Trophoblast cell (in vitro differentiated cells and primary cell): ENCODE results near the gene UTS2.

Experiments
- DNase-seq, 2 donors: peaks; one replicate each; pipeline ENCODE4 v3.0.0-alpha.2; 2016
- H2AFZ ChIP-seq: 2 replicates; pipeline ENCODE4 v1.6.1; 2013; ENCODE audit warnings: low read length, moderate library complexity, mild to moderate bottlenecking; ENCODE audit not compliant: insufficient read depth, poor library complexity
- H2AK5ac ChIP-seq: 2 replicates; pipeline ENCODE4 v1.6.1; 2013; ENCODE audit warnings: mild to moderate bottlenecking, low read length
- H2BK120ac ChIP-seq: 2 replicates; pipeline ENCODE4 v1.6.1; 2013; ENCODE audit warnings: low read length, mild to moderate bottlenecking, moderate library complexity; ENCODE audit not compliant: insufficient read depth, poor library complexity
- H2BK12ac ChIP-seq: 2 replicates; pipeline ENCODE4 v1.6.1; 2013; ENCODE audit warnings: mild to moderate bottlenecking, low read length, moderate library complexity
- H2BK5ac ChIP-seq: 2 replicates; pipeline ENCODE4 v1.6.1; 2013; ENCODE audit warnings: low read length, low read depth, moderate library complexity, mild to moderate bottlenecking; ENCODE audit not compliant: poor library complexity
- H3K14ac ChIP-seq: 2 replicates; pipeline ENCODE4 v1.6.1; 2013; ENCODE audit warnings: mild to moderate bottlenecking, low read length
- H3K18ac ChIP-seq: 2 replicates; pipeline ENCODE4 v1.6.1; 2013; ENCODE audit warnings: mild to moderate bottlenecking, low read length
- H3K23ac ChIP-seq: 2 replicates; pipeline ENCODE4 v1.6.1; 2013; ENCODE audit warnings: low read length
- H3K27ac ChIP-seq: 2 replicates; pipeline ENCODE4 v1.5.1; 2013; ENCODE audit warnings: low read depth, mild to moderate bottlenecking, inconsistent platforms, low read length, moderate library complexity
- H3K27me3 ChIP-seq: 2 replicates; pipeline ENCODE4 v1.6.1; 2013; ENCODE audit warnings: inconsistent platforms, mild to moderate bottlenecking, low read length, moderate library complexity; ENCODE audit not compliant: insufficient read depth
- H3K36me3 ChIP-seq, 2 experiments: 1 replicate in 1 of 2; 2 replicates in 1 of 2; pipeline ENCODE4 v1.6.1; 2013; ENCODE audit warnings: low read length in 2 of 2, mild to moderate bottlenecking in 2 of 2, moderate library complexity in 1 of 2; ENCODE audit not compliant: insufficient read depth in 2 of 2, control insufficient read depth in 1 of 2
- H3K4ac ChIP-seq: 2 replicates; pipeline ENCODE4 v1.6.1; 2013; ENCODE audit warnings: low read depth, mild to moderate bottlenecking, low read length, moderate library complexity
- H3K4me1 ChIP-seq, 2 experiments: 1 replicate in 1 of 2; 2 replicates in 1 of 2; pipeline ENCODE4 v1.6.1; 2013; ENCODE audit warnings: low read length in 2 of 2, mild to moderate bottlenecking in 2 of 2, moderate library complexity in 1 of 2; ENCODE audit not compliant: insufficient read depth in 2 of 2, control insufficient read depth in 1 of 2
- H3K4me2 ChIP-seq: 2 replicates; pipeline ENCODE4 v1.6.1; 2013; ENCODE audit warnings: inconsistent platforms, mild to moderate bottlenecking, low read length, moderate library complexity
- H3K4me3 ChIP-seq: 2 replicates; pipeline ENCODE4 v1.5.1; 2013; ENCODE audit warnings: mild to moderate bottlenecking, low read depth, low read length, inconsistent platforms
- H3K79me1 ChIP-seq: one replicate; pipeline ENCODE4 v1.6.1; 2013; ENCODE audit warnings: low read length
- H3K79me2 ChIP-seq: 2 replicates; pipeline ENCODE4 v1.6.1; 2013; ENCODE audit warnings: low read length, mild to moderate bottlenecking; ENCODE audit not compliant: control insufficient read depth, insufficient read depth, poor library complexity
- H3K9ac ChIP-seq: 2 replicates; pipeline ENCODE4 v1.6.1; 2013; ENCODE audit warnings: mild to moderate bottlenecking, low read length
- H3K9me3 ChIP-seq: 2 replicates; pipeline ENCODE4 v1.6.1; 2013; ENCODE audit warnings: low read depth, mild to moderate bottlenecking, control low read depth, inconsistent platforms, low read length; ENCODE audit not compliant: insufficient read depth
- H4K12ac ChIP-seq: 2 replicates; pipeline ENCODE4 v1.6.1; 2013; ENCODE audit warnings: low read depth, mild to moderate bottlenecking, low read length, moderate library complexity
- H4K8ac ChIP-seq: 2 replicates; pipeline ENCODE4 v1.6.1; 2013; ENCODE audit warnings: low read depth, mild to moderate bottlenecking, low read length, moderate library complexity
- H4K91ac ChIP-seq: one replicate; pipeline ENCODE4 v1.6.1; 2013; ENCODE audit warnings: low read depth, mild to moderate bottlenecking, low read length, moderate library complexity
- WGBS: extraction: QIAGEN DNeasy Blood & Tissue Kit; methylation state at CpG from one replicate; pipeline ENCODE4 v1.1.7; 2013; ENCODE audit warnings: missing lambda C conversion rate; ENCODE audit not compliant: insufficient read length, insufficient coverage; ENCODE audit errors: extremely low coverage; 5-methylcytosine and 5-hydroxymethylcytosine counted together

UTS2 gene

DNA sequence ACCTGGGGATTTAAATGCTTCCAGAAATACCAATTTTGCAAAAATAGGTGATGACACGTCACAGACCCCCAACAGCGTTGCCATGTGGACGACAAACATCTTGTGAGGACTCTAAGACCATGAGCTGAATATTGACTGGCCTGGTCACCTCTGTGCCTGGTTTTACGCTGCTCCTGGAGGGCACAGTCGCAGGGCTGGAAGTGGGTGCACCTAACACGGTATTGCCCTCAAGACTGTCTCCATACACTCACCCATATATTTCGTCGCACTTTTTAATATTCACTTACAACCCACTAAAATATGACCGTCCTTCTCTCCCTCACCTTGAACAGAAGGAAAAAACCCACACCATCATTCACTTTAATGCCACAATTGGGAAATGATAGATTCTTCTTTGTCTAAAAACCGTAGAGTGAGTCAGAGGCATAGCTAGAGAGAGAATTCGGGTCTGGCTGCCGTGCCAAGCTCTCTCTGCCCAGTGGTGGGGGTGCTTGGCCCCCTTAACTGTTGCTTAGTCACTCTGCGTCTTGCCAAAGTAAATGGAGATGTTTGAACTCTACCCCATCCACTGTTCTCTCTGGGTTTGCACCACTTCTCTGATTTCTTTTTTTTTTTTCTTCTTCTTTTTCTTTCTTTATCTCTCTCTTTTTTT is 40.8 kb upstream of the UTS2 start:
- Histone ChIP-seq H3K27ac (no peak overlapping the region), H3K4me2 (no peak overlapping the region), H3K4me1 (no peaks in the 10 kb centered on the region), H3K79me2 (no peaks in the 10 kb centered on the region), H4K12ac (no peak overlapping the region), H3K4me3 (no peak overlapping the region), H3K36me3 (no peaks in the 10 kb centered on the region), H2AK5ac (no peak overlapping the region), H2BK12ac (no peak overlapping the region), H3K27me3 (no peaks in the 10 kb centered on the region), H3K9me3 (peaks cover 2% of the 10 kb centered on the region), H3K18ac (no peak overlapping the region), H3K4ac (no peak overlapping the region), H3K23ac (no peak overlapping the region), H3K79me1 (no peaks in the 10 kb centered on the region), H3K14ac (no peak overlapping the region), H2AFZ (no peak overlapping the region), H2BK5ac (no peak overlapping the region), H3K9ac (no peak overlapping the region), H4K91ac (no peak overlapping the region), H2BK120ac (no peak overlapping the region), H4K8ac (no peak overlapping the region)
- DNase-seq: no peak
- 100% methylated on average over 3 of the region's 13 CpGs for WGBS

- no peak overlapping the region for H3K9ac ChIP-seq
- H2AFZ ChIP-seq: no peak overlapping the region
- no peak overlapping the region for H3K4me2 ChIP-seq
- H2BK120ac ChIP-seq: no peak overlapping the region
- H3K9me3 ChIP-seq: peaks cover 2% of the 10 kb centered on the region
- H3K36me3 ChIP-seq: no peaks in the 10 kb centered on the region
- H3K23ac ChIP-seq: no peak overlapping the region
- no CpG with 5 or more reads among the region's 9 CpGs for WGBS
- H2BK12ac ChIP-seq: no peak overlapping the region
- no peaks in the 10 kb centered on the region for H3K79me1 ChIP-seq
- H3K4me1 ChIP-seq: no peaks in the 10 kb centered on the region
- H2AK5ac ChIP-seq: no peak overlapping the region
- no peak overlapping the region for H3K14ac ChIP-seq
- no peaks in the 10 kb centered on the region for H3K27me3 ChIP-seq
- no peak for DNase-seq
- no peak overlapping the region for H2BK5ac ChIP-seq
- H4K91ac ChIP-seq: no peak overlapping the region
- H3K79me2 ChIP-seq: no peaks in the 10 kb centered on the region
- no peak overlapping the region for H4K12ac ChIP-seq
- H3K4me3 ChIP-seq: no peak overlapping the region
- H3K27ac ChIP-seq: no peak overlapping the region
- no peak overlapping the region for H4K8ac ChIP-seq
- no peak overlapping the region for H3K4ac ChIP-seq
- no peak overlapping the region for H3K18ac ChIP-seq
These were observed 38.9 kb upstream of the UTS2 start for GRCh38 chr1:7891804-7892203.

DNA sequence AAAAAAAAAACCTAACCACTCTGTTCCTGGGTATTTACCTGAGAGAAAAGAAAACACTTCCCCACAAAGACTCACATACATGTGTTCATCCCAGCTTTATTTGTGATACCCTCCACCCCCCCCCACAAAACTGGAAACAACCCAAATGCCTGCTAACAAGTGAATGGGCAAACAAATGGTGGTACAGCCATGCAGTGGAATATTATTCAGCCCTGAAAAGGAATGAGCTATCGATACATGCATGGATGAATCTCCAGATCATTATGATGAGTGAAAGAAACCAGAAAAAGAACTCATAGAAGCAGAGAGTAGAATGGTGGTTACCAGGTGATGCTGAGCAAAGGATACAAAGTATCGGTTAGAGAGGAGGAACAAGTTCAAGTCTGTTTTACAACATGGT is 38.0 kb upstream of the UTS2 start:
- no CpG with 5 or more reads among the region's 2 CpGs for WGBS
- H2BK120ac ChIP-seq: no peak overlapping the region
- H4K12ac ChIP-seq: no peak overlapping the region
- H3K4me2 ChIP-seq: no peak overlapping the region
- DNase-seq: no peak
- no peak overlapping the region for H3K14ac ChIP-seq
- no peak overlapping the region for H3K4me3 ChIP-seq
- H3K4me1 ChIP-seq: no peaks in the 10 kb centered on the region
- peaks cover 2% of the 10 kb centered on the region for H3K9me3 ChIP-seq
- H3K79me1 ChIP-seq: no peaks in the 10 kb centered on the region
- no peaks in the 10 kb centered on the region for H3K36me3 ChIP-seq
- H3K79me2 ChIP-seq: no peaks in the 10 kb centered on the region
- no peak overlapping the region for H3K27ac ChIP-seq
- no peaks in the 10 kb centered on the region for H3K27me3 ChIP-seq
- no peak overlapping the region for H2BK5ac ChIP-seq
- no peak overlapping the region for H4K91ac ChIP-seq
- no peak overlapping the region for H3K23ac ChIP-seq
- H3K18ac ChIP-seq: no peak overlapping the region
- no peak overlapping the region for H3K9ac ChIP-seq
- no peak overlapping the region for H3K4ac ChIP-seq
- no peak overlapping the region for H2AK5ac ChIP-seq
- no peak overlapping the region for H2AFZ ChIP-seq
- H4K8ac ChIP-seq: no peak overlapping the region
- no peak overlapping the region for H2BK12ac ChIP-seq

GRCh38 chr1:7888248-7889081 is 35.6 kb upstream of the UTS2 start:
- DNase-seq: no peak

More at GRCh38 chr1:7888248-7889081, 35.6 kb upstream of the UTS2 start:
- Histone ChIP-seq H4K12ac (no peak overlapping the region), H4K8ac (no peak overlapping the region), H3K4me2 (no peak overlapping the region), H2AK5ac (no peak overlapping the region), H3K79me2 (no peaks in the 10 kb centered on the region), H3K4me3 (no peak overlapping the region), H3K4me1 (no peaks in the 10 kb centered on the region), H3K79me1 (no peaks in the 10 kb centered on the region), H3K27ac (no peak overlapping the region), H3K23ac (no peak overlapping the region), H3K14ac (no peak overlapping the region), H3K9me3 (peaks cover under 1% of the 10 kb centered on the region), H3K9ac (no peak overlapping the region), H3K27me3 (no peaks in the 10 kb centered on the region), H2BK12ac (no peak overlapping the region), H2AFZ (no peak overlapping the region), H3K4ac (no peak overlapping the region), H2BK120ac (no peak overlapping the region), H3K36me3 (no peaks in the 10 kb centered on the region), H2BK5ac (no peak overlapping the region), H3K18ac (no peak overlapping the region), H4K91ac (no peak overlapping the region)
- no CpG with 5 or more reads among the region's 9 CpGs for WGBS
